Thyroid gland (tissue), 4 donors: ENCODE data around the gene PHEX. TPM values are rescaled to one million over a fixed set of nuclear protein-coding genes. Genes with fewer than 3 reads are reported as not detected.

Experiments used
- DNase-seq, 2 donors: peaks; one replicate each; pipeline ENCODE4 v3.0.0-alpha.2; 2019
- H3K27ac ChIP-seq, 3 donors: fragments of 200-600 bp; sonication (generic); 1 replicate in 2 of 3; 2 replicates in 1 of 3; pipeline ENCODE4 v1.5.1; 2016 to 2019; ENCODE audit warnings: mild to moderate bottlenecking in 1 of 3, moderate library complexity in 1 of 3
- H3K27me3 ChIP-seq: fragments of 200-600 bp; sonication (generic); one replicate; pipeline ENCODE4 v1.5.1; 2019
- H3K36me3 ChIP-seq, 2 donors: fragments of 200-600 bp; sonication (generic); one replicate each; pipeline ENCODE4 v1.5.1; 2016 to 2019
- H3K4me1 ChIP-seq, 2 donors: fragments of 200-600 bp; sonication (generic); one replicate each; pipeline ENCODE4 v1.5.1; 2017 to 2019
- H3K4me3 ChIP-seq, 3 donors: fragments of 200-600 bp; sonication (generic); replicated peaks in 1 of 3; 1 replicate in 2 of 3; 2 replicates in 1 of 3; pipeline ENCODE4 v1.5.1; 2016; ENCODE audit warnings: mild to moderate bottlenecking in 1 of 3
- H3K9me3 ChIP-seq: fragments of 200-600 bp; sonication (generic); one replicate; pipeline ENCODE4 v1.5.1; 2017
- CTCF ChIP-seq, 6 experiments: fragments of 200-600 bp in 3 of 6; fragments of 450-650 bp in 3 of 6; sonication (generic) in 3 of 6; IDR thresholded peaks; one replicate each; pipeline ENCODE4 v1.5.1; 2016 to 2019; ENCODE audit warnings: antibody characterized with exemption in 6 of 6, mild to moderate bottlenecking in 2 of 6, inconsistent platforms in 1 of 6, moderate library complexity in 1 of 6
- POLR2A ChIP-seq, 2 donors: fragments of 450-650 bp; IDR thresholded peaks; one replicate each; pipeline ENCODE4 v1.6.1; 2017; ENCODE audit warnings: antibody characterized with exemption in 2 of 2, mild to moderate bottlenecking in 2 of 2, moderate library complexity in 1 of 2
- WGBS, 2 donors: methylation state at CpG; one replicate each; pipeline ENCODE4 v1.1.5; 2017; 5-methylcytosine and 5-hydroxymethylcytosine counted together
- intact Hi-C: fragments of 100-400 bp; cut with DNase I; formaldehyde crosslinking; loops from one replicate; pipeline ENCODE4 v1.15.1; 2023
- total RNA-seq, 4 donors: library from RNA; depleted of rRNA; stranded (reverse); fragments of >200 nt; gene quantifications; one replicate each; pipeline ENCODE4 v1.2.3, GENCODE V29; 2016

Gene PHEX
- total RNA-seq, 4 donors from 2014 or later = 1.5 to 12.4 (median 5.2) TPM

GRCh38 chrX:22249371-22249770 is 217.2 kb downstream of the PHEX start:
- no peak overlapping the region for H3K27ac ChIP-seq
- no peak for DNase-seq
- H3K36me3 ChIP-seq = no peaks in the 10 kb centered on the region
- intact Hi-C loops = no loop called here
- H3K27me3 ChIP-seq = no peaks in the 10 kb centered on the region
- TF ChIP-seq CTCF (IDR thresholded peaks at IDR 0.05) = no peak
- TF ChIP-seq POLR2A (IDR thresholded peaks at IDR 0.05) = no peak
- 57 to 75% methylated on average over 2 of the region's 2 CpGs for WGBS, 2 donors
- H3K4me1 ChIP-seq = no peaks in the 10 kb centered on the region
- H3K4me3 ChIP-seq = no peak overlapping the region
- H3K9me3 ChIP-seq = no peaks in the 10 kb centered on the region

- no peak for DNase-seq
- WGBS, 2 donors = 83 to 88% methylated on average over 5 to 6 of the region's 6 CpGs
- H3K27me3 ChIP-seq = no peaks in the 10 kb centered on the region
- no peaks in the 10 kb centered on the region for H3K4me1 ChIP-seq
- no peak overlapping the region for H3K4me3 ChIP-seq
- intact Hi-C loops = no loop called here
- no peaks in the 10 kb centered on the region for H3K9me3 ChIP-seq
- TF ChIP-seq CTCF (IDR thresholded peaks at IDR 0.05) = no peak
- TF ChIP-seq POLR2A (IDR thresholded peaks at IDR 0.05) = no peak
- no peak overlapping the region for H3K27ac ChIP-seq
- H3K36me3 ChIP-seq = no peaks in the 10 kb centered on the region
Observed at GRCh38 chrX:22268706-22269105, 236.6 kb downstream of the PHEX start.

- DNase-seq = no peak
- no peak within 1 kb of the TSS for H3K27ac ChIP-seq
- H3K9me3 ChIP-seq = no peaks in the 10 kb centered on the region
- no peak within 1 kb of the TSS for H3K4me3 ChIP-seq
- no peaks in the 10 kb centered on the region for H3K36me3 ChIP-seq
- TF ChIP-seq CTCF (IDR thresholded peaks at IDR 0.05) = no peak
- no peak for TF ChIP-seq POLR2A (IDR thresholded peaks at IDR 0.05)
- intact Hi-C loops = no loop called here
- 93% methylated on average over 13 of the region's 13 CpGs for WGBS, 2 donors
- no peaks in the 10 kb centered on the region for H3K27me3 ChIP-seq
- H3K4me1 ChIP-seq = no peaks in the 10 kb centered on the region
Observed at GRCh38 chrX:22272613-22273012, 240.5 kb downstream of the PHEX start, which contains the start of gene CBLL2. Gene CBLL2 (plus strand): TSS chrX:22272913. CDS start chrX:22272992, 79 bp downstream.

GRCh38 chrX:22273714-22274317 is 241.7 kb downstream of the PHEX start:
- DNase-seq = no peak
- Histone ChIP-seq H3K4me1 (no peaks in the 10 kb centered on the region), H3K4me3 (no peak overlapping the region), H3K9me3 (no peaks in the 10 kb centered on the region), H3K27me3 (no peaks in the 10 kb centered on the region), H3K36me3 (no peaks in the 10 kb centered on the region), H3K27ac (no peak overlapping the region)
- intact Hi-C loops = no loop called here
- WGBS, 2 donors = 98% methylated on average over 15 of the region's 15 CpGs
- TF ChIP-seq CTCF (IDR thresholded peaks at IDR 0.05) (no peak), POLR2A (IDR thresholded peaks at IDR 0.05) (no peak)

GRCh38 chrX:22276781-22277180 is 244.7 kb downstream of the PHEX start:
- no peak for DNase-seq
- no peaks in the 10 kb centered on the region for H3K4me1 ChIP-seq
- WGBS, 2 donors = 87 to 97% methylated on average over 6 of the region's 6 CpGs
- no peak overlapping the region for H3K27ac ChIP-seq
- intact Hi-C loops = no loop called here
- H3K9me3 ChIP-seq = no peaks in the 10 kb centered on the region
- H3K4me3 ChIP-seq = no peak overlapping the region
- TF ChIP-seq POLR2A (IDR thresholded peaks at IDR 0.05) = no peak
- no peak for TF ChIP-seq CTCF (IDR thresholded peaks at IDR 0.05)
- no peaks in the 10 kb centered on the region for H3K36me3 ChIP-seq
- no peaks in the 10 kb centered on the region for H3K27me3 ChIP-seq
